ENCODE measurements around the gene IGF1.

Gene IGF1

GRCh38 chr12:102435827-102436436 lies 44.4 kb downstream of the IGF1 start:
- TF ChIP-seq REST (IDR thresholded peaks at IDR 0.05; ENCODE audit: insufficient read depth in 1 of 2, low read depth in 2 of 2, low read length in 2 of 2), result no peak
- no peak for TF ChIP-seq FOXP2 (optimal IDR thresholded peaks at IDR 0.05; ENCODE audit: borderline replicate concordance, extremely low read depth, extremely low read length, insufficient read depth)
- TF ChIP-seq TAF1 (IDR thresholded peaks at IDR 0.05; ENCODE audit: borderline replicate concordance, insufficient read depth, low read length), result no peak
- TF ChIP-seq POLR2AphosphoS5 (IDR thresholded peaks at IDR 0.05; ENCODE audit: low read depth, low read length), result no peak
- TF ChIP-seq SIN3A (IDR thresholded peaks at IDR 0.05; ENCODE audit: borderline replicate concordance, insufficient read depth, low read length), result no peak

- TF ChIP-seq TAF1 (IDR thresholded peaks at IDR 0.05; ENCODE audit: borderline replicate concordance, insufficient read depth, low read length) (no peak), FOXP2 (optimal IDR thresholded peaks at IDR 0.05; ENCODE audit: borderline replicate concordance, extremely low read depth, extremely low read length, insufficient read depth) (no peak), SIN3A (IDR thresholded peaks at IDR 0.05; ENCODE audit: borderline replicate concordance, insufficient read depth, low read length) (no peak), REST (IDR thresholded peaks at IDR 0.05; ENCODE audit: insufficient read depth in 1 of 2, low read depth in 2 of 2, low read length in 2 of 2) (no peak), POLR2AphosphoS5 (IDR thresholded peaks at IDR 0.05; ENCODE audit: low read depth, low read length) (no peak)
Measured at GRCh38 chr12:102433304-102433703, 47.1 kb downstream of the IGF1 start.

GRCh38 chr12:102430661-102431060 lies 49.7 kb downstream of the IGF1 start:
- no peak for TF ChIP-seq POLR2AphosphoS5 (IDR thresholded peaks at IDR 0.05; ENCODE audit: low read depth, low read length)
- no peak for TF ChIP-seq REST (IDR thresholded peaks at IDR 0.05; ENCODE audit: insufficient read depth in 1 of 2, low read depth in 2 of 2, low read length in 2 of 2)
- TF ChIP-seq TAF1 (IDR thresholded peaks at IDR 0.05; ENCODE audit: borderline replicate concordance, insufficient read depth, low read length), result no peak
- no peak for TF ChIP-seq FOXP2 (optimal IDR thresholded peaks at IDR 0.05; ENCODE audit: borderline replicate concordance, extremely low read depth, extremely low read length, insufficient read depth)
- no peak for TF ChIP-seq SIN3A (IDR thresholded peaks at IDR 0.05; ENCODE audit: borderline replicate concordance, insufficient read depth, low read length)

GRCh38 chr12:102429211-102430154 lies 50.9 kb downstream of the IGF1 start:
- no peak for TF ChIP-seq FOXP2 (optimal IDR thresholded peaks at IDR 0.05; ENCODE audit: borderline replicate concordance, extremely low read depth, extremely low read length, insufficient read depth)
- TF ChIP-seq POLR2AphosphoS5 (IDR thresholded peaks at IDR 0.05; ENCODE audit: low read depth, low read length), result no peak
- TF ChIP-seq SIN3A (IDR thresholded peaks at IDR 0.05; ENCODE audit: borderline replicate concordance, insufficient read depth, low read length), result no peak
- no peak for TF ChIP-seq TAF1 (IDR thresholded peaks at IDR 0.05; ENCODE audit: borderline replicate concordance, insufficient read depth, low read length)
- no peak for TF ChIP-seq REST (IDR thresholded peaks at IDR 0.05; ENCODE audit: insufficient read depth in 1 of 2, low read depth in 2 of 2, low read length in 2 of 2)

Data from PFSK-1 (cell line).